Neural crest cell (in vitro differentiated cells): ENCODE results near the gene RASD1. TPM values are rescaled to one million over a fixed set of nuclear protein-coding genes. Genes with fewer than 3 reads are reported as not detected.

Experiments
- DNase-seq: peaks from one replicate; pipeline ENCODE4 v3.0.0; 2021; ENCODE audit warnings: low read depth, mixed read lengths, low spot score
- H3K27ac Mint-ChIP-seq: one replicate; pipeline ENCODE4 v1.8.0; 2021; ENCODE audit warnings: mild to moderate bottlenecking, mixed read lengths; ENCODE audit not compliant: unreplicated experiment
- H3K27me3 Mint-ChIP-seq: 2 replicates; pipeline ENCODE4 v1.8.0; 2021; ENCODE audit warnings: low read depth, mild to moderate bottlenecking, mixed read lengths
- H3K36me3 Mint-ChIP-seq: 2 replicates; pipeline ENCODE4 v1.8.0; 2021; ENCODE audit warnings: low read depth, mild to moderate bottlenecking, mixed read lengths
- H3K4me1 Mint-ChIP-seq: 2 replicates; pipeline ENCODE4 v1.8.0; 2021; ENCODE audit warnings: mixed read lengths
- H3K4me3 Mint-ChIP-seq: one replicate; pipeline ENCODE4 v1.8.0; 2021; ENCODE audit warnings: mild to moderate bottlenecking, mixed read lengths
- H3K9me3 Mint-ChIP-seq: 2 replicates; pipeline ENCODE4 v1.8.0; 2021; ENCODE audit warnings: mixed read lengths
- CTCF ChIP-seq: fragments of 200-600 bp; sonication (generic); conservative IDR thresholded peaks from 2 replicates; pipeline ENCODE4 v1.5.0; 2021; ENCODE audit warnings: antibody characterized with exemption, mild to moderate bottlenecking
- total RNA-seq: library from RNA; stranded (reverse); gene quantifications from 2 replicates; pipeline ENCODE4 v1.2.1, GENCODE V29; 2021

The RASD1 gene
- total RNA-seq, 1 donor from 2014 or later, result 8.0 TPM

GRCh38 chr17:17525311-17525710, 29.1 kb upstream of the RASD1 start:
- no peak for DNase-seq
- H3K36me3 Mint-ChIP-seq, result no peaks in the 10 kb centered on the region
- no peaks in the 10 kb centered on the region for H3K27me3 Mint-ChIP-seq
- no peak overlapping the region for H3K4me3 Mint-ChIP-seq
- H3K27ac Mint-ChIP-seq, result peak overlapping the region; percentile 50
- H3K9me3 Mint-ChIP-seq, result no peaks in the 10 kb centered on the region
- H3K4me1 Mint-ChIP-seq, result peaks cover 13% of the 10 kb centered on the region
- TF ChIP-seq CTCF, result no peak

- Mint-ChIP-seq H3K9me3 (no peaks in the 10 kb centered on the region), H3K4me3 (no peak overlapping the region), H3K27ac (no peak overlapping the region), H3K4me1 (peaks cover 13% of the 10 kb centered on the region), H3K27me3 (no peaks in the 10 kb centered on the region), H3K36me3 (no peaks in the 10 kb centered on the region)
- no peak for DNase-seq
- TF ChIP-seq CTCF, result no peak
Observed at GRCh38 chr17:17523731-17524490, 27.7 kb upstream of the RASD1 start.

- Mint-ChIP-seq H3K4me1 (peaks cover 13% of the 10 kb centered on the region), H3K4me3 (no peak overlapping the region), H3K36me3 (no peaks in the 10 kb centered on the region), H3K27me3 (no peaks in the 10 kb centered on the region), H3K27ac (peak overlapping the region; percentile 62), H3K9me3 (no peaks in the 10 kb centered on the region)
- TF ChIP-seq CTCF, result no peak
- no peak for DNase-seq
Observed at GRCh38 chr17:17523001-17523730, 27.0 kb upstream of the RASD1 start.

GRCh38 chr17:17520599-17521232, 24.5 kb upstream of the RASD1 start:
- DNase-seq, result no peak
- Mint-ChIP-seq H3K4me3 (no peak overlapping the region), H3K27ac (no peak overlapping the region), H3K4me1 (peaks cover 19% of the 10 kb centered on the region), H3K27me3 (no peaks in the 10 kb centered on the region), H3K36me3 (no peaks in the 10 kb centered on the region), H3K9me3 (no peaks in the 10 kb centered on the region)
- TF ChIP-seq CTCF, result no peak

GRCh38 chr17:17519886-17520285, 23.7 kb upstream of the RASD1 start:
- Mint-ChIP-seq H3K36me3 (no peaks in the 10 kb centered on the region), H3K9me3 (no peaks in the 10 kb centered on the region), H3K4me3 (no peak overlapping the region), H3K27ac (no peak overlapping the region), H3K4me1 (peaks cover 27% of the 10 kb centered on the region), H3K27me3 (no peaks in the 10 kb centered on the region)
- no peak for TF ChIP-seq CTCF
- DNase-seq, result no peak
